Central memory CD8-positive, alpha-beta T cell (primary cell): ENCODE measurements around the gene GRID1.

Experiments
- ATAC-seq: fragments of 150-1000 bp; cut with Tn5 transposase; replicated peaks from 2 replicates; pipeline ENCODE4 v1.10.0; 2022; ENCODE audit warnings: mild to moderate bottlenecking, moderate FRiP score, moderate number of reproducible peaks; ENCODE audit not compliant: poor library complexity, severe bottlenecking; ENCODE audit errors: extremely low read depth
- DNase-seq, 2 donors: peaks; one replicate each; pipeline ENCODE4 v3.0.0; 2021; ENCODE audit warnings: low spot score in 2 of 2
- H3K27ac Mint-ChIP-seq: one replicate; pipeline ENCODE4 v1.8.0; 2022; ENCODE audit warnings: low read depth, mild to moderate bottlenecking, moderate library complexity, mixed read lengths
- H3K27me3 Mint-ChIP-seq: one replicate; pipeline ENCODE4 v1.8.0; 2022; ENCODE audit warnings: mixed read lengths
- H3K36me3 Mint-ChIP-seq: one replicate; pipeline ENCODE4 v1.8.0; 2022; ENCODE audit warnings: mild to moderate bottlenecking, moderate library complexity, mixed read lengths; ENCODE audit not compliant: insufficient read depth
- H3K4me1 Mint-ChIP-seq: one replicate; pipeline ENCODE4 v1.8.0; 2022; ENCODE audit warnings: mixed read lengths
- H3K4me3 Mint-ChIP-seq: one replicate; pipeline ENCODE4 v1.8.0; 2022; ENCODE audit warnings: mild to moderate bottlenecking, moderate library complexity, mixed read lengths
- H3K9me3 Mint-ChIP-seq: one replicate; pipeline ENCODE4 v1.8.0; 2022; ENCODE audit warnings: mixed read lengths

GRID1 gene

DNA sequence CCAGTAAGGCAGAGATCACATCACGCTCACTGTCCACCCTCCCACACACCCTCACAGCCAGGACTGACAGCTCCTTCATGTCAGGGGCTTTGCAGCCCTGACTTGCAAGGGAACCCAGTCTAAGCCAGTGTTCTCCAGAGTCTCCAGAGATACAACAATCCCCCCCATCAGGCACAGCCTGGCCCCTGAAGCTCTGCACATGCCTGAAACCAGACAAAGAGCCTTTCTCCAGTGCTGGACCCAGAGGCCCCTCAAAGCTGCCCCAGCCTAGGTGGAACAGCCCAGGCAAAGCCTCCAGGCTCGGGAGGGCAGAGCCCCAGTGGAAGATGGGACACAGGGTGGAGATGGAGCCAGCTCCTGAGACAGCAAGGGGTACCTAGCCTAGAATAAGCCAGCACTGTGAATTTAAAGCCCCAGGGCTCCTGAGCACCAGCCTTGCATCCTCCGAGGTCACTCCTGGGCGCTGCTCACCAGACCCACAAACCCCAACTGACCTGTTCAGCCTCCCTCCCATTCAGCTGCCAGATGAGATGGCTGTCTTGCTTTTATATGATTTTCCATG is 50.2 kb downstream of the GRID1 start:
- Mint-ChIP-seq H3K4me3 (no peak overlapping the region), H3K9me3 (no peaks in the 10 kb centered on the region), H3K36me3 (peaks cover 2% of the 10 kb centered on the region), H3K27me3 (peaks cover 70% of the 10 kb centered on the region), H3K27ac (no peak overlapping the region), H3K4me1 (no peaks in the 10 kb centered on the region)
- no peak for ATAC-seq
- DNase-seq: no peak

DNA sequence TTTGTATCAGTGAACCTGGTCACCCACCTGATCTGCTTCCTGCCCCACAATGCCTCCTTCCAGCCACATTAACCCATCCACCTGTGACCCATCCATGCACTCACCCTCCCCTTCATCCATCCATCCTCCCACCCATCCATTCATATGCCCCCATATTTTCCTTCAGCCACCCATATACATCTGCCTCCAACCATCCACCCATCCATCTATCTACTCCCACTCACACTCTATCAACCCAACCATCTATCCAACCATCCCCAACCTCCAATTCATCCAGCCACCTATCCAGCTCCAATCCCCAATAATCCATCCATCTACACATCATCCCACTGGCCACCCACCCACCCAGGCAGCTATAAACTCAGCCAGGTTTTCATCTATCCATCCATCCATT is 51.0 kb downstream of the GRID1 start:
- Mint-ChIP-seq H3K9me3 (no peaks in the 10 kb centered on the region), H3K36me3 (peaks cover 2% of the 10 kb centered on the region), H3K4me1 (no peaks in the 10 kb centered on the region), H3K27me3 (peaks cover 67% of the 10 kb centered on the region), H3K4me3 (no peak overlapping the region), H3K27ac (no peak overlapping the region)
- no peak for DNase-seq
- ATAC-seq: no peak

DNA sequence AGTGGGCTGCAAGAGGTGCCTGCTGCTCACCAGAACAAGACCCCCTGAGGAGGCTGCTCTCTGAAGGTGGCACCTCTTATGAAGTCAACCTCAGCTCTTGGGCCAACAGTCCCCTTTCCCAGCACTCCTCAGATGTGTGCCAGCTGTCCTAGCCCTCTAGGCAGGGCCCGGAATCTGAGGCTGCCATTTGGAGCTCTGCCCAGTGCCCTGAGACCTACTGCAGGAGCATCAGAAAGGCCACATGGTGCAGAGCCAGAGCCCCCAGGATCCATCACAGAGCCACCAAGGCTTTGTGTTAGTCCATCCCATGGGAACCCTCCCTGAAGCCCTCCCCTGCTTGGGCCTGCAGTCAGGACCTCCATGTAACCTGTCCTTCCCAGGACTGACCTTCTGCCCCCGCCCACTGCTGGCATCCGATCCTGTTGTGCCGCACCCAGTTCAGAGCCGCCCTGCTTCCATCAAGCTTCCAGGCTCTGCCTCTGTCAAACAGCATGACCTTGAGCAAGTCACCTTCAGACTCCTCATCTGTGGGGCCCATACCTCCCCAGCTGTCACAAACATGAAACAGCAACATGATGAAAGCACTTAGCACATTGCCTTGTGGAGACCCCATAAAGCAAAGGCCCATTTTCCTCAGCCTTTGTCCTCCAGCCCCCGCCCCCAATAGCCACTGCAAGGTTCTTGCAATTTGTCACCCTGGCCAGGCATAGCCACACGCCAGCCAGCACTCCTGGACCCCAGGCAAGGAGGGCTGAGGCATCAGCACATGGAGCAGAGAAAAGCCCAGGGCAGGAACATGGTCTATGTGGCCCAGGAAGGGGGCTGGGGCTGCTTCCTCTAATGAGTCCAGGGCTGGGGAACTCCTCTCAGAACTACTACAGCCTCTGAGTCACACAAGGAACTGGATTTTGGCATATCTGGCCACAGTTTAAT is 51.7 kb downstream of the GRID1 start:
- ATAC-seq (no peak), DNase-seq (no peak)
- Mint-ChIP-seq H3K9me3 (no peaks in the 10 kb centered on the region), H3K4me3 (no peak overlapping the region), H3K27me3 (peaks cover 67% of the 10 kb centered on the region), H3K4me1 (no peaks in the 10 kb centered on the region), H3K27ac (no peak overlapping the region), H3K36me3 (no peaks in the 10 kb centered on the region)

DNA sequence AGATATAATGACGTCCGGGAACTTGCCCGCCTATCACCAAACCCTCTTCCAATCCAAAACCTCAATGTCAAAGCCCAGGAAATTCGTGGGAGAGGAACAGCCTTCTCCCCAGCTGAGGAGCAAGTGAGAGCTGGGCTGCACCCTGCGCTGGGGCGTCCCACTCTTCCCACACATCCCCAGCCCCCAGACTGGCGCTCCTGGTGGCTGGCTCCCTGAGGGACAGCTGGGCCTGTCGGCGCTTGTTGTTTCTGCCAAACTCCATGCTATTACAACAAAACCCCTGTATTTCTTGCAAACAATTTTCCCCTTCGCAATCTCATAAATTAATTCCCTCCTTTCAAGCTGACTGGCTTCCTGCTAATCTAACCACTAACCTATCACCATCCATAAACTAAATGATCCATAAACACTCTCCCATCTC is 53.0 kb downstream of the GRID1 start:
- peaks cover 67% of the 10 kb centered on the region for H3K27me3 Mint-ChIP-seq
- no peaks in the 10 kb centered on the region for H3K9me3 Mint-ChIP-seq
- no peak overlapping the region for H3K4me3 Mint-ChIP-seq
- DNase-seq (no peak), ATAC-seq (no peak)
- no peaks in the 10 kb centered on the region for H3K4me1 Mint-ChIP-seq
- H3K36me3 Mint-ChIP-seq: no peaks in the 10 kb centered on the region
- no peak overlapping the region for H3K27ac Mint-ChIP-seq

DNA sequence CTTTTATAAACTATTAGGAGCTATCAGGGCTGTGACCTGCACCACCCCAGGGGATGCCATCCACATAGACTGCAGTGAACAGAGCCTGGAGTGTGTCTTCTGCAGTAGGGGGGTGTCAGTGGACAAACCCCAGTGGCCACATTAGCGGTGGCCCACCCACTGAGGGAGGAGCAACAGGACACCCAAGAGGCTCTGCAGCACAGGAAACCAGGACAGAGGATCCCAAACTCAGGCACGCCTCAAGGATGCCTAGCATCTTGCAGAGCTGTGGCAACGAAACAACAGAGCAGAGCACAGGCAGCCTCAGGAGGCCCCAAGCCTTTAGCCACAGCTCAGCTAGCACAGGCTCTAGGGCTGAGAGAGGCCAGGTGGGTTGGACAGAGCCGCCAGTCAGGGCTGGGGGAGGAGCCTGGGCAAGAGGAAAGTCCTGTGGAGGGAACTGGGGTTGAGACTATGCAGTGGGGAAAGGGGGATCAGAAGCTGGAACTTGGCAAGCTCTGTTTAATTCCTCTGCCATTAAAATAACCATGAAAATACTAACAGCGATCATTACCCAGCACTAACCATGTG is 53.8 kb downstream of the GRID1 start:
- Mint-ChIP-seq H3K27ac (no peak overlapping the region), H3K4me1 (no peaks in the 10 kb centered on the region), H3K9me3 (no peaks in the 10 kb centered on the region), H3K36me3 (no peaks in the 10 kb centered on the region), H3K4me3 (no peak overlapping the region), H3K27me3 (peaks cover 71% of the 10 kb centered on the region)
- ATAC-seq (no peak), DNase-seq (no peak)

DNA sequence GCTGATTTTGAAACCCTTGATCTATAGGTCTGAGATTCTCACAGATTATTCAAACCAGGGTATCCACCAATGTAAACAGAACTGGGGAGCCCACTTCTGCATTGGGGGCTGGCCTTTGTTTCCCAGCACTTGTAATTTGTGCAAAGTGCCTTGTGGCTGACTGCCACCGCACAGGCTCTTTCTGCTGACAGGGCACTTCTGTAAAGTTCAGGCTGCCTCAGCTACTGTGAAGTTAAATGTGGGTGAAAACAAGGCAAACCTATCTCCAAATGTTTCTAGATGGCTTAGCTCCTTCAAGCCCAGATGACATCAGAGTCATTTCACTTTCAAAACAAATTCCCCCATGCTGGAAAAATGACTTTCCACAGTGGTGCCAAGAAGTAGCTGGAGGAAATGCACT is 54.7 kb downstream of the GRID1 start:
- no peak for DNase-seq
- Mint-ChIP-seq H3K9me3 (no peaks in the 10 kb centered on the region), H3K27ac (no peak overlapping the region), H3K4me3 (no peak overlapping the region), H3K27me3 (peaks cover 69% of the 10 kb centered on the region), H3K4me1 (no peaks in the 10 kb centered on the region), H3K36me3 (no peaks in the 10 kb centered on the region)
- no peak for ATAC-seq

DNA sequence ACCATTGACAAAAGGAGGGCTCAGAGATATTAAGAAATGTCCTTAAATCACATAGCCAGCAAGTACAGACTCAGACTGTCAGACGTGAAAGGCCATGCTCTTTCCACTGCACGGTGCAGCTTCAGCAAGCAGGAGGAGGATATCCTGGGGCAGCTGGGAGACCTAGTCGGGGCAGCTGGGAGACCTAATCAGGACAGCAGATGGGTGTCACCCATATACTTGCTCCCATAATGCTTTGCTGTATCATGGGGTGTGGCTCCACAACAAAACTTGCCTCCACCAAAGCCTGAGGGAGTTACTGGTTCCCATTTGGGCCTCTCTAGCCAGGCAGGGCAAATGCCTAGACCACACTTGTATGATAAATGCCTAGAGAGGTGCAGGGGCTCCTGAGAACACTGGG is 55.4 kb downstream of the GRID1 start:
- peaks cover 63% of the 10 kb centered on the region for H3K27me3 Mint-ChIP-seq
- no peak overlapping the region for H3K27ac Mint-ChIP-seq
- DNase-seq (no peak), ATAC-seq (no peak)
- H3K4me1 Mint-ChIP-seq: no peaks in the 10 kb centered on the region
- no peaks in the 10 kb centered on the region for H3K9me3 Mint-ChIP-seq
- no peak overlapping the region for H3K4me3 Mint-ChIP-seq
- no peaks in the 10 kb centered on the region for H3K36me3 Mint-ChIP-seq

DNA sequence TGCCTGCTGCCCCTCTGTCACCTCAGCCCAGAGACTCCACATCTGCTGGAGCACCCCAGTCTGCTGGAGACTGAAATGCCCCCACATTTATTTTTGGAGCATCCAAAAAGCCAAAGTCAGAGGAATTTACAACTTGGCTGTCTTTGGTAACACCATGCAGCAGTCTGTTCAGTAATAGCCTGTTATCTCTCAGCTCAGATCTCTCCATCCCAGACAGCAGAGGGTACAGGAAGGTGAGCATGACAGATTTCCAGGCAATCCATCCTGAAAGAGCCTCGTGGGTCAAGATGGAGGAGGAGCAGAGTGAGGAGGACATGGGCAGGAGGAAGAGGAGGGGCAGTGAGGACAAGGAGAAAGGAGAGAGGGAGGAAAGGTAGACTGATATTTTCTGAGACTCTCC is 55.9 kb downstream of the GRID1 start:
- Mint-ChIP-seq H3K9me3 (no peaks in the 10 kb centered on the region), H3K4me3 (no peak overlapping the region), H3K27ac (no peak overlapping the region), H3K4me1 (no peaks in the 10 kb centered on the region), H3K27me3 (peaks cover 58% of the 10 kb centered on the region), H3K36me3 (no peaks in the 10 kb centered on the region)
- DNase-seq (no peak), ATAC-seq (no peak)

DNA sequence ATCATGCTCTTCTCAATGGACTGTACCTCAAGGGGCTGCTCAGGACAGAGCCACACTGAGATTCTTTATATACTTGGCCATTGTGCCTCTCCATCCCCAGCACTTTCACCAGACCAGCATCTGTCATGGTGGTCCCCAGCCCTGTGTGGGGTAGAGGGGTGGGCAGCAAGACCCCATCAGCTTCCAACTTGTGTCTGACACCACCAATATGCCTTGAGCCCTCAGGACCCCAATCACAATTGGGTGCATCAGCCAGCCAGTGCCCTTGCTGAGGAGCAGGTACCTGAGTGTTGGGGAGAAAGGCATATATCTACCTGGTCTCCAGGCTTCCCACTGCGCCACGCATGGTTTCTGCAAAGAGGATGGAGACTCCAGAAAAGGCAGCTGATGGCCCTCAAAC is 56.3 kb downstream of the GRID1 start:
- no peaks in the 10 kb centered on the region for H3K4me1 Mint-ChIP-seq
- DNase-seq (no peak), ATAC-seq (no peak)
- H3K27ac Mint-ChIP-seq: no peak overlapping the region
- H3K27me3 Mint-ChIP-seq: peaks cover 54% of the 10 kb centered on the region
- H3K9me3 Mint-ChIP-seq: no peaks in the 10 kb centered on the region
- H3K36me3 Mint-ChIP-seq: no peaks in the 10 kb centered on the region
- H3K4me3 Mint-ChIP-seq: no peak overlapping the region

DNA sequence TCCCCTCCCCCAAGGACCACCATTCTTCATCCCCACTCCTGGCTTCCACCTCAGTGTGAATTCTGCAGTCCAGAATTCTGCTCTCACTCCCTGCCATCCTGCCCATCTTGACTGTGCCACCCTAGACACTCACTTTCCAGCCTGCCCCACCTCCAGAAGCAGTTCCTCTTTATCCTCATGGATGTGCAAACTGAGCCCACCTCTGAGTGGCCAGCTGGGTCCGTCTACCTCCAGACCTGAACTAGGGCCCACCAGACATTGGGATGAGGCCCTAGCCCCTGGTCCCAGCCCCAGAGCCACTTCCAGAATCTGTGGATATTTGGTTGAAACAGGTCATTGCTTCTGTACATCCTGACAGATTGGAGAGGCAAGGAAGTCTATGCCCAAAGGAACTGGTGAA is 58.5 kb downstream of the GRID1 start:
- ATAC-seq (no peak), DNase-seq (no peak)
- Mint-ChIP-seq H3K27ac (no peak overlapping the region), H3K36me3 (no peaks in the 10 kb centered on the region), H3K4me1 (no peaks in the 10 kb centered on the region), H3K4me3 (no peak overlapping the region), H3K9me3 (no peaks in the 10 kb centered on the region), H3K27me3 (peaks cover 53% of the 10 kb centered on the region)

DNA sequence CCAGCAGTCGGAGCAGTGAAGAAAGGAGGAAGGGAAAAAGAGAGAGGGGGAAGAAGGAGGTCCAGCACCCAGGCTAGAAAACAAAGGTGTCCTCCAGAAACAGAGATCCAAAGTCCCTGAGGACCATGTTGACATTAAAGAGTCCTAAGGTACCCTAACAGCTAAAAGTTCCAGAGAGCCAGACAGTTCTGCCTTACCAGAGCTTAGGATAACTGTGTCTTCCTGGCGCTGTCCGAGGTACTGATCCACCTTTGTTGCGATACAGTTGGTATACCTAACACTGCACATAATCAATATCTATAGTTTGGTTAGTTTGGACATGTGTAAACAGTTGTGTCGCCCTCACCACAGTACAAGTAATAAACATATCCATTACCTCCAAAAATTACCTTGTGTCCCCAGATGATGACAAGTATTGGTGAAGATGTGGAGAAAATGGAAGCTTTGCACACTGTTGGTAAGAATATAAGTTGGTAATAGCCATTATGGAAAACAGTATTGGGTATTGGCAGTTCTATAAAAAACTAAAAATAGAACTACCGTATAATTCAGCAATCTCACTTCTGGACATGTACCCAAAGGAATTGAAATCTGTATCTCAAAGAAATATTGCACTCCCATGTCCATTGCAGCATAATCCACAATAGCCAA is 59.8 kb downstream of the GRID1 start:
- no peaks in the 10 kb centered on the region for H3K36me3 Mint-ChIP-seq
- no peak for DNase-seq

DNA sequence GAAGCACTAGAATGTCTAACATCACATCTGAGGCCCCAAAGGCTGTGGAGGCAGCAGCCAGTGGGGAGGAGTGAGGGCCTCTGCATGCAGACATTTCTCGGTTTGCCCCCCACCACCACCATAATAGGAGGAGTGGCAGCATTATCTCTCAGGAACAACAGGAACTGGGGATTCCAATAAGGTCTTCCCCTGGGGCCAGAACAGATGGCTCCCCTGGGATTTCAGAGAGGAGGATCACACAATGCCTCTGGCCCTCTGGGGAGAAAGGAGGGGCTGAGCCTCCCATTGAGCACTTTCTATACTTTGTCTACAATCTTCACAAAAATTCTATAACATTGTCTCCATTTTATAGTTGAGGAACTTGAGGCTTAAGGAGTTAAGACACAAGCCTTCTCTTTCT is 61.1 kb downstream of the GRID1 start:
- ATAC-seq (no peak), DNase-seq (no peak)
- Mint-ChIP-seq H3K9me3 (no peaks in the 10 kb centered on the region), H3K36me3 (no peaks in the 10 kb centered on the region), H3K4me3 (no peak overlapping the region), H3K27me3 (peaks cover 63% of the 10 kb centered on the region), H3K4me1 (no peaks in the 10 kb centered on the region), H3K27ac (no peak overlapping the region)

More for the DNA sequence above, 59.8 kb downstream of the GRID1 start:
- no peak for ATAC-seq
- no peak overlapping the region for H3K27ac Mint-ChIP-seq
- H3K4me1 Mint-ChIP-seq: no peaks in the 10 kb centered on the region
- peaks cover 52% of the 10 kb centered on the region for H3K27me3 Mint-ChIP-seq
- H3K9me3 Mint-ChIP-seq: no peaks in the 10 kb centered on the region
- no peak overlapping the region for H3K4me3 Mint-ChIP-seq
